GF-D8 (cell line): ENCODE measurements around the gene DMP1.

Source experiments
- DNase-seq: peaks from one replicate; lab custom pipeline; 2025; lab: John Stamatoyannopoulos, UW

The DMP1 gene, protein sequence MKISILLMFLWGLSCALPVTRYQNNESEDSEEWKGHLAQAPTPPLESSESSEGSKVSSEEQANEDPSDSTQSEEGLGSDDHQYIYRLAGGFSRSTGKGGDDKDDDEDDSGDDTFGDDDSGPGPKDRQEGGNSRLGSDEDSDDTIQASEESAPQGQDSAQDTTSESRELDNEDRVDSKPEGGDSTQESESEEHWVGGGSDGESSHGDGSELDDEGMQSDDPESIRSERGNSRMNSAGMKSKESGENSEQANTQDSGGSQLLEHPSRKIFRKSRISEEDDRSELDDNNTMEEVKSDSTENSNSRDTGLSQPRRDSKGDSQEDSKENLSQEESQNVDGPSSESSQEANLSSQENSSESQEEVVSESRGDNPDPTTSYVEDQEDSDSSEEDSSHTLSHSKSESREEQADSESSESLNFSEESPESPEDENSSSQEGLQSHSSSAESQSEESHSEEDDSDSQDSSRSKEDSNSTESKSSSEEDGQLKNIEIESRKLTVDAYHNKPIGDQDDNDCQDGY

DNA sequence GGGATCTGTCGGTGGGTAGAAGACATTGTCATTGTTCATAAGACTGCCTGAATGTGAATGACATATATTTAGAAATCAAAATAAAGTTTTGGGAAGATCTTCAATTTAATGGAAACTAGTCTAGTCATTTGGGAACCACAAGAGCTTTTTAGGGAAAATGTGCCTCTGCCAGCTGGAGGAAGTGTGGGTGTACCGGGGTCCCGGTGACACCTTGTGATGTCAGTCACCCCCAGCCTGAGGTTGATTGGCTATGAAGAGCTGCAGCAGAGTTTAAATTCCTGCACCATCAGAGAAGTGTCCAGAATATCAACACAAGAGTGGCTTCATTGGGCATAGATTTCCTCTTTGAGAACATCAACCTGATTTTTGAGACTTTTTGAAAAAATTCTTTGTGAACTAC is at the start of gene DMP1:
Gene DMP1 (plus strand): TSS at position 301 of the 400 bp plus-strand sequence. CDS start 6,213 bp downstream, outside the sequence.
- no peak for DNase-seq

DNA sequence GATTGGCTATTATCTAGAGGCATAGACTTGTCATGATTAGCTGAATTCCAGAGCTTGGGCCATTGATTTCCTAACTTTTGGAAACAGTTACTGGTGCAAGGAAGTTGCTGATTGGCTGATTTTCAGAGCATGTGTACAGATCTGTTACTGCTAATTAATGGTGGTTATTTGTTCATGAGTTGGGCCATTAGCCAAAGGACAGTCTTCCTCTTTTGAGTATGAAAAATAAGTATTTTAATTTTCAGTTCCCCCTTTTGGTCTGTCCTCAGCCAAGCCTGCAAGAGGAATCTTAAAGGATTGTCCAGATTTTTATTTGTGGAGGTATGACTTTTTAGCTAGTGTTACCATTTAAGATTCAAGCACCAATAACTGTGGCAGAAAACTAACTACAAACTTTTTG is 48.7 kb upstream of the DMP1 start:
- no peak for DNase-seq

DNA sequence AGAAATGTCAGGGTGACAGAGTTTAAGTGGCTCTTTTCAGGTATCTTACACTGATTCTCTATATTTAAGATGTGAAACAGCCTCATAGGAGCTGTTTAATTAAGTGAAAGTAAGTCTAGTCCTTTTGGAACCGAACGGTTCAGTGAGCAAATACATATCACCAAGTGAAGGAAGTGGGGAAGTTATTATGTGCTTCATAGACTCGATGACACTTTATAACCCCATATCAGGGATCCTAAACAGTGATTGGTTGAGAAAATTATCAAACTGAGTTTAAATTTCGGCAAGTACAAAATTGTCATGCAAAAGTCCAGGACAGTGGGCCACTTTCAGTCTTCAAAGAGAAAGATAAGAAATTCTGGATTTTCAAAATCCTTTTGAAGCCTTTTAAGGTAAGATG is 41.9 kb upstream of the DMP1 start, which contains the start of gene DSPP:
Gene DSPP (plus strand): TSS at position 301 of the 400 bp plus-strand sequence. CDS start 2,380 bp downstream, outside the sequence.
- DNase-seq, result no peak

DNA sequence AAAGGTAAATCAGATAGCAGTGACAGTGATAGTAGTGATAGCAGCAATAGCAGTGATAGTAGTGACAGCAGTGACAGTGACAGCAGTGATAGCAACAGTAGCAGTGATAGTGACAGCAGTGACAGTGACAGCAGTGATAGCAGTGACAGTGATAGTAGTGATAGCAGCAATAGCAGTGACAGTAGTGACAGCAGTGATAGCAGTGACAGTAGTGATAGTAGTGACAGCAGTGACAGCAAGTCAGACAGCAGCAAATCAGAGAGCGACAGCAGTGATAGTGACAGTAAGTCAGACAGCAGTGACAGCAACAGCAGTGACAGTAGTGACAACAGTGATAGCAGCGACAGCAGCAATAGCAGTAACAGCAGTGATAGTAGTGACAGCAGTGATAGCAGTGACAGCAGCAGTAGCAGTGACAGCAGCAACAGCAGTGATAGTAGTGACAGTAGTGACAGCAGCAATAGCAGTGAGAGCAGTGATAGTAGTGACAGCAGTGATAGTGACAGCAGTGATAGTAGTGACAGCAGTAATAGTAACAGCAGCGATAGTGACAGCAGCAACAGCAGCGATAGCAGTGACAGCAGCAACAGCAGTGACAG is 35.7 kb upstream of the DMP1 start:
- DNase-seq, result no peak

DNA sequence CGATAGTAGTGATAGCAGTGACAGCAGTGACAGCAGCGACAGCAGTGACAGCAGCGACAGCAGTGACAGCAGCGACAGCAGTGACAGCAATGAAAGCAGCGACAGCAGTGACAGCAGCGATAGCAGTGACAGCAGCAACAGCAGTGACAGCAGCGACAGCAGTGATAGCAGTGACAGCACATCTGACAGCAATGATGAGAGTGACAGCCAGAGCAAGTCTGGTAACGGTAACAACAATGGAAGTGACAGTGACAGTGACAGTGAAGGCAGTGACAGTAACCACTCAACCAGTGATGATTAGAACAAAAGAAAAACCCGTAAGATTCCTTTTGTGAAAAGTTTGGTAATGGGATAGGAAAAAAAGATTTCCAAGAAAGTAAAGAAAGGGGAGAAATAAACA is 33.8 kb upstream of the DMP1 start:
- DNase-seq, result no peak

DNA sequence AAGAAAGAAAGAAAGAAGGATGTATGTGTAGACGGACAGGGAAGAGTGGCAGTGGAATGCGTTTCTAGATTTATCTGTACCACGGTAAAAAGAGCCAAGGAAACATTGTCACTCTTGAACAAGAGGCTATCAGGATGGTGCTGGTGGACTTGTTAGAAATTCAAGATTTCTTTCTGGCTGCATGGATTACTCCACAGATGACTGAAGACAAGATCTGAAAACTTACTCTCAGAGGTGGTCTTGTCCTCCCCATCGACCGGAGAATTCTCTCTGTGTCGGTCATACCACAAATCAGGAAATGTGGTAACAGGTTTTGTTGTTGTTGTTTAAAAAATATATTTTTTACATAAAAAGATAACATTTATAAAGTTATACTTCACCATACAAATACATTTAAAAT is 30.0 kb upstream of the DMP1 start:
- no peak for DNase-seq

DNA sequence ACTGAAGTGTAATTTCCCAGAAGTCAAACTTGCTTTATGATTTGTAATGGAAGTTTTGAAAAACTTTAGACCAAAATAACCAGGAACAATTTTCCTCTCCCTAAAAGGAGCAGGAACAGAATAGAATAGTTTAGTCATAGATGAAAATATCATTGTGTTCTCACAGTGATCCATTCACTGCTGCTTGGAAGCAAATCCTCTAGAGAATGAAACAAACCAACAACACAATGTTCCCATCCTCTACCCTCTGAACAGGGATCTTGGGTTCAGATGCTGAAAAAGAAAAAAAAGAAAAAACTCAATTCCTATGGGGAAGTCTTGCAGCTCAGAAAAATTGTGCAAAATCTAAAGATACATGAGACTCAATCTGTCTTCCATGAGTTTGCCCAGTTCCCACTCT is 29.6 kb upstream of the DMP1 start:
- no peak for DNase-seq

DNA sequence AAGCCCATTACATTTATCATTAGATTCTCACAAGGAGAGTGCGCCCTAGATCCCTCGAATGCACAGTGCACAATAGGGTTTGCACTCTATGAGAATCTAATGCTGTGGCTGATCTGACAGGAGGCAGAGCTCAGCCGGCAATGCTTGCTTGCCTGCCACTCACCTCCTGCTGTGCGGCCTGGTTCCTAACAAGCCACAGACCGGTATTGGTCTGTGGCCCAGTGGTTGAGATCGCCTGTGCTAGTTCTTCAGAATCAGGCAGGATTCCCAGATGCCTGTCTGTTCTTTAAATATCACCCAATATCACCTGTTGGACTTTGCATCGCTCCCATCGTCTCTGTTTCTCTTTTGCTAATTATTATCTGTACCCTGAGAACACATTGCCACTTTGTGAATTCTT is 27.8 kb upstream of the DMP1 start:
- DNase-seq, result no peak

DNA sequence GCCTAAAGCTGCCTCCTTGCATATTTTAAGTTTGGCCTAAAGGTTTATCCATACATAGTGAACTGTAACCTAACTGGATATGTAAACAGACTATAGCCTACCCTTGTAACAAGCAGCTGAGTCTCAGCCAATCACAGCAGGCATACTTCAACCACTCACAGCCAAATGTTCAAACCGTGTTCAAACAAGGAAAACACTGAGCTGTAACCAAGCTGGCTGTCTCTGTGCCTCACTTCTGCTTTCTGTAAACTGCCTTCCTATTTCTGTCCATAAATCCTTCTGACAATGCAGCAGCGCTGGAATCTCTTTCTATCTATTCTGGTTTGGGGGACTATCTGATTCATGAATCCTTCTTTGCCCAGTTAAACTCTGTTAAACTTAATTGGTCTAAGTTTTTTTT is 25.4 kb upstream of the DMP1 start:
- DNase-seq, result no peak

DNA sequence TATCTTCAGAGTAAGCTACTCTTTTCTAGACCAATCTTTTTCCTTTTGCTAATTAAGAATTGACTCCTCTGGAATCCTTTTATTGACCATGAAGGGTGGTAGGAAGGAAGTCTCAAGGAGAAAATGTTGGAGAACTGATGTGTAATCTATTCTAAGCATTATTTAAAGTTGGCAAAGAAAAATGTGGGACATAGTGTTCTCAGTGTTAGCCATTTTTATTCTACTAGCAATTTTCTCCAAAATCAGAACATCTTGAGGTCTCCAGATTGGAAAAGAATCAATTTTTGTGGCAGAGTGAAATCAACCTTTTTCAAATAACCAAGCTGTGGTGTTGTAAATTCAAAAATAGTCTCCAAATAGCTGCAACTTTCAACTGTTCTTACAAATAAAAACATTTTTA is 18.4 kb upstream of the DMP1 start:
- no peak for DNase-seq

DNA sequence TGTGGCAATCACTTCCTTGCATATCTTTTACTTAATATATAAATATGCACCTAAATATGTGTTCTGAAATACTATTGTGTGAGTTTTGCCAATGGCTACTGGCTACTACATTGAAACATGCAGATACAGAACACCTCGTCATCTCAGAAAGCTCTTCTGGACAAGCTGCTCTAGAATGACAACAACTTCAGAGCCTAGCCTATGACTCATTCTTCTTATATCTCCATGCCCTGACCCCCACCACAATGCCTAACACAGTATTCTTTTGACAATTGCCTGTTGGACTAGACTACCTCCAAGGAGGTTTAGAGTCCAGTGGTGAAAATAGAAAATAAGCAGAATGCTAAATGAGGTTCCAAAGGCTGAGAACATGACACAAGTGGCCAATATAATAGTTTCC is 17.6 kb upstream of the DMP1 start:
- DNase-seq, result no peak

DNA sequence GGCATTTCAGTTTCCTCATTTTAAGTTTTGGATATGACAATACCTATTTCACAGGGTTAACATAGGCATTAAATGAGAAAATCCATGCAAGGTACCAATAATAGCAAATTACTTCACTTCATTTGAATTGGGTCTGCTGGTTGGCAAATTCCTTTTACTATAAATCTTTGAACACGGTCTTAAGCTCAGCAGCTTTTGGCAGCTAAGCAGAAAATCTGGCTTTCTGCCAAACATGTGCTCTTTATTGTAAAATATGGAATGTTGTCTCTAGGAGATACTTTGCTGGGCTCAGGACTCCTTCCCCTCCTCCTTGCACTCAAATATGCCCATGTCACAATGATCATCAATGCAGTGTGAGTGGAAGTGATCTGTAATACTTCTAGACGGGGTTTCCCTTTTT is 16.8 kb upstream of the DMP1 start:
- DNase-seq, result no peak

DNA sequence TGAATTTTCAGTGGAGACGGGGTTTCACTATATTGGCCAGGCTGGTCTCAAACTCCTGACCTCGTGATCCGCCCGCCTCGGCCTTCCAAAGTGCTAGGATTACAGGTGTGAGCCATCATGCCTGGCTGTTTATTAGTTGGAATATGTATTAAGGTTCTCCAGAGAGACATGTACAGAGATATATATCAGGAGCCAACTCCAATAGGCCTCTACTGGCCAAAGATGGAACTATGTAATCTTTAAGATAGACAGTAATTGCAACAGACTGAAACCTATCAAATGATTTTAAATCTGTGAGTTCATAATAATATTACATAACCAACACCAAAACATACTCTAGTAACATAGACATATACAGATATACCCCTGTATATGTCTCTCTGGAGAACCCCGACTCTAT is 5.8 kb upstream of the DMP1 start:
- no peak for DNase-seq

DNA sequence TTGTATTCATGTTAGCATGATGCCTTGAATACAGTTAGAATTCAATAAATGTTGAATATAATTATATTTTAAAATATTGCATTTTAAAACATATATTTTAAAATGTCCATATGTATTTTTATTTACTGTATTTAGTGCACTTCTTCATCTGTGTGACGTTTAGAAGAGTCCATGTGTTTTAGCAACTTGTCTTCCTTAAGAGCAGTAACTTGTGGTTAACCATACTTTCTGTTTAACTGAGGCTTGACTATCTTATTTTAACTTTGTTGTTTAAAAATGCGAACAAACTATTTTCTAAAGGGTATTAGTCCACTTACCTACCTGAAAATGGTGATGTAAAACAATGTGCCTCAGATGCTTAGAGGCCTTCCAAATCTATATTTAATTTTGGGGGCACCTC is 858 bp downstream of the DMP1 start:
- no peak for DNase-seq

DNA sequence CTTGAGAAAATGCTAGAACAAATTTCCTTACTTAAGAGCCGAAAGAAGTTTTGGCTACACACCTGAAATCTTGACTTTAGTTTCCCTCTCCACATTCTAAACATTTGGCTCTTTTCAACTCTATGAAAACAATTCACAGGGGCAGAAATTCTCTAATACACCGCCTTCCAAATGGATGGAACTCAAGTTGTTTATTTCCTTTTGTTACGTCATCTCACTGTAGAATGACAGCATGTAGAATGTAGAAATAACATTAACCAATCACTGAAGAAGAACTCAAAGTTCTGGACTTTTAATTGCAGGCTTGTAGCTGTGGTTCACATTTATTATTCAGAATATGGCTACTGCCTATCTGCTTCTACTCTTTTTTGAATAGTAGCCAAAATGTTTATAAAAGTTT is 1.9 kb downstream of the DMP1 start:
- no peak for DNase-seq

DNA sequence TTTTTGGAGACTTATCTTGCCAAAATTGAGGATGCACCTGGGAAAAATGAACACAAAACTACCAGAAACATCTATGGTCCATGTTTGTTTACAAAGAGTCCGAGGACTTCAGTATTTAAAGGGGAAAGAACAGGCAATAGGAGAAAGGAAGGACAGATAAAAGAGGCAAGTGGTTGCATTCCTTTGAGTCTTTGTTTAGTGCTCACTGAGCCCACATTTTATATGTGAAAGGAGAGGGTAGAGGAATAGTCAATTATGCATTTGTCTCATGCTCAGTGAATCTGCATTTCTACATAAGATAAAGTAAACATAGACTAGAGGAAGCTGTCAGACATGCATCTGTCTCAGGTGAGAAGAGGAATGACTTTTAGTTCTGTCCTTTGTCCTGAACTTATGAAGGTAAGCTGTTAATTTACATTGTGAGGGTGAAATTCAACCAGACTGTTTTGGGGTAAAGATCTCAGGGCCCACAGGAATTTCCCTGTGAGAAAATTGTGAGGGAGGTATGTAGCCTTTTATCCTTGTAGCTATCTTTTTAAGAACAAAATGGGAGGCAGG is 4.5 kb downstream of the DMP1 start:
- DNase-seq, result no peak

DNA sequence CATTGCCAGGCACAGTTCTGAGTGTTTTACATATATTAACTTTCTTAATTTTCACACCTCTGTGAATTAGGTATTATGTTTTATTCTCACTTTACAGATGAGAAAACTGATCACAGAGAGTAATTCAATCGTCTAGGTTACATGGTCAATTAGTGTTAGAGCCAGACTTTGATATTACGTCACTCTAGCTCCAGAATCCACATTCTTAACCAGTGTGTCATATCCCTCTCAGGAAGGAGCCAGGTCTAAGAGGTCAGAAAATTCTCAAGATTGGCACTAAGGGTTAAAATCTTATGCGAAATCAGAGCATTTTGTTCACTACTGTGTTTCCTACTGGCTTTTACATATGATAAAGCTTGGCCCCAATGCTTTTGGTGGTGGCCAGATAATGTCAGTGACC is 7.4 kb downstream of the DMP1 start:
- DNase-seq, result no peak

DNA sequence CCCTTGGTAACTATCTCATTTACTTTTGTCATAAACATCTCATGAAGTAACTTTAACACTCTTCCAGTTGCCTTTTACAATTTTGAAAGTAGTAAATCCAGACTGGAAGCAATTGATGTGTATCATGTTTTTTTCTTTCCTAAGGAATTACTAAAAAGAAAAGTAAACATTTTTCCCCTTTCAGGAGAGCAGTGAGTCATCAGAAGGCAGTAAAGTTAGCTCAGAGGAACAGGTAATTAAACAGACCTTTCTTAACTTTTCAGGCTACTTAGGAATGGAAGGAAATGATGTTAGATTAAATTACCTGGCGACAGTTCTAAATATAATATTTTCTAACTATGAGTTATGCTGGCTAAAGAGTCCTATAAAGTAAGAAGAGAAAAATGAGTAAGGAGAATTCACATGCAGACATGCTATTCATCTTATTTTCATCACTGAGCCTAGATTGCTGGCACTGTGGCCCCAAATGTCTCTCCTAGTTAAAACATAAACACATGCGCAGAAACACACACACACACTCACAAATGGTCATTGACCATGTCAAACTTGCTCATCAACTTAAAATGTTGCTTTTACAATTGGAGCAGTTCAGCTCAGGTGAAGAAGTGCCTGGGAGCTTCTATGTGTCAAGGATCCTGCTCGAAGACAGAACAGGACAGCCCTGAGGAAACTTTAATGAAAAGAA is 9.3 kb downstream of the DMP1 start:
- DNase-seq, result no peak

DNA sequence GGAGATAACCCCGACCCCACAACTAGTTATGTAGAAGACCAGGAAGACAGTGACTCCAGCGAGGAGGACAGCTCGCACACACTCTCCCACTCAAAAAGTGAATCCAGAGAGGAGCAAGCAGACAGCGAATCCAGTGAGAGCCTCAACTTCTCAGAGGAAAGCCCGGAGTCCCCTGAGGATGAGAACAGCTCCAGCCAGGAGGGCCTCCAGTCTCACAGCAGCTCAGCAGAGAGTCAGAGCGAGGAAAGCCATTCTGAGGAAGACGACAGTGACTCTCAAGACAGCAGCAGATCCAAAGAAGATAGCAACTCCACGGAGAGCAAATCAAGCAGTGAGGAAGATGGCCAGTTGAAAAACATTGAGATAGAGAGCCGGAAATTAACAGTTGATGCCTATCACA is 12.8 kb downstream of the DMP1 start:
- no peak for DNase-seq

DNA sequence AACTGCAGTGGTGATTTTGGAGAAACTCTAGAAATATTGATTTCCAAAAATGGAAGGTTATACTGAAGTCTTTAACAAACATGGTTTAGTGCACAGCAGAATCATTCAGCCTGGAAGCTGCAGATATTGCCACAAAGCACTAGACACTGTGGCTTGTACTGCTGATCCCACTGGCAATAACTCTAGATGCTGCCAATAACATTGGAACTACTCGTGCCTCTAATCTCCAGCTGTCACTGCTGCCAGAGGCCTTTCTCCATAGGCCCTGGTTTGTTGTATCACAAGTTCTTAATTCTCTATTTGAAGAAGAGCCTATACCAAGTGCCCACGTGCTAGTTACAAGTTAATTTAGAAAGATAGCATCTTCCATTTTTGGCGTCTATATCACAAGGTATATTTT is 19.3 kb downstream of the DMP1 start:
- DNase-seq, result no peak

DNA sequence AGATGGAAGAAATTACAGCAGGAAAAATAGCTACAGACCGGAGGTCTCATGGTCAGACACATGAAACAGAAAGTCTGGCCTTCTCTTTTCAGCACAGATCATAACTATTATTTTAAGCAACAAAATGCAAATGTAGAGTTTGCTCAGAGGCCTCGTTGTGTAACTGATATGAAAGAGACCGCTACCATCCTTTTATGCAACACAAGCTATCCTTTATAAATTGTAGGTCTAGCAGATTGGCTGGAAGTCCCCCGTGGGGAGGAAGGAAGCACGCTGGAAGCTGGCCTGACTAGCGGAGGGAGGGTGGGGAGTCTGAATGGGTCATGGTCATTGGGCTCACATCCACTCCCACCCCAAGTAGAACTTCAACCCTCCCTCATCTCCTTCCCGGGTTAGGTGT is 27.7 kb downstream of the DMP1 start:
- no peak for DNase-seq

DNA sequence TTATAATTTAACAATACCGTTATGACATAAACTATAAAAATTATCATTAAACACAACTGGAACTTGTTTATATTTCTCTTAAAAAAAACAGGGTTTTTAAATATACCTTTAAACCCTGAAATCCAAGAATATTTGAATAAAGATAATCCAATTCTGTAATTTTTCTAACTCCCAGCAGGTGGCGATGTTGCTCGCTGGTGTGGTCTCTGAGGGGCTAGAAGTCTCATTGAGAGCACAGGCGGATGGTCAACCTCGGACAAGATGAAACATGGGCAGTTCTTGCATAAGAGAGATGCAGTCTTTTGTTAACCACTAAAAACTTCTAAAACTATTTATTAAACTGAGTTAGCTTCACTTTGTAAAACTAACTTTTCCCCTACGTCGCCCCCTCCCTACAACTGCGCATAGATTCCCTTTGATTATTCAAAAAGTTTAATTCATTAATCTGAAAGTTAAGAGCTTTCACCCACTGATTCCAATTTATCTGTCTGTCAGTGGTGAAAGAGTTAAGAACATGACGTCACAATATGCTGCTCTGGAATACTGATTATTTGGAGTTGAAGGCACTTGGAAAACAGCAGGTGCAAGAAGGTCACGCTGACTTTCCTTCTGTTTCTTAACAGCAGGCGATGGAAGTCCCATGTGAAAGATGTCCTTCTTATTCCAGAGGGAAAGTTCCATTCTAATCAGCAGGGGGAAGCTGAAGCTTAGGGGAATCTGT is 29.5 kb downstream of the DMP1 start:
- DNase-seq, result no peak
